Endothelial cell of umbilical vein (primary cell): ENCODE measurements around the gene FAM3A. TPM values are rescaled to one million over a fixed set of nuclear protein-coding genes. Genes with fewer than 3 reads are reported as not detected.

Experiments used
- BruUV-seq: library from RNA; stranded (reverse); fragments of 400-500 nt; replicated peaks from 2 replicates; lab custom pipeline; 2021; lab: Mats Ljungman, UMichigan
- CTCF ChIA-PET: fragments of 300-600, 350-600 bp; sonication (Branson Sonifier 250); formaldehyde crosslinking; loops from one replicate; lab custom pipeline; 2021; ENCODE audit warnings: antibody characterized with exemption, inconsistent platforms; lab: Charles Lee
- POLR2A ChIA-PET: fragments of 300-600, 350-600 bp; sonication (Branson Sonifier 250); formaldehyde crosslinking; loops from one replicate; lab custom pipeline; 2021; ENCODE audit warnings: antibody characterized with exemption, inconsistent platforms; lab: Charles Lee
- DNase-seq: peaks from one replicate; pipeline ENCODE4 v3.0.0-alpha.2; 2011; ENCODE audit warnings: low read depth, low spot score
- FAIRE-seq: peaks from 2 replicates; lab custom pipeline; 2011; peaks lifted over from hg19 to GRCh38; lab: Jason Lieb, UNC
- H2AFZ ChIP-seq: 2 replicates; pipeline ENCODE4 v1.6.0; 2012; ENCODE audit warnings: low read depth, low read length, control low read depth, inconsistent platforms
- H3K27ac ChIP-seq: 2 replicates; pipeline ENCODE4 v1.5.1; 2011; ENCODE audit warnings: low read depth, mild to moderate bottlenecking, control low read depth, low read length, moderate library complexity; ENCODE audit not compliant: insufficient read depth
- H3K27me3 ChIP-seq, 2 experiments: 2 replicates each; pipeline versions ENCODE4 v1.6.0 to v1.6.1; 2011; ENCODE audit warnings: low read length in 2 of 2, mixed read lengths in 1 of 2; ENCODE audit not compliant: control insufficient read depth in 2 of 2, insufficient read depth in 2 of 2
- H3K36me3 ChIP-seq, 2 experiments: 2 replicates in 1 of 2; 3 replicates in 1 of 2; pipeline ENCODE4 v1.5.1; 2011; ENCODE audit warnings: low read length in 2 of 2, mild to moderate bottlenecking in 1 of 2, moderate library complexity in 1 of 2; ENCODE audit not compliant: control insufficient read depth in 2 of 2, insufficient read depth in 2 of 2; ENCODE audit errors: extremely low read depth in 1 of 2
- H3K4me1 ChIP-seq: 3 replicates; pipeline ENCODE4 v1.5.1; 2011; ENCODE audit warnings: mild to moderate bottlenecking, low read length; ENCODE audit not compliant: control insufficient read depth, insufficient read depth; ENCODE audit errors: extremely low read depth
- H3K4me2 ChIP-seq: 2 replicates; pipeline ENCODE4 v1.6.1; 2011; ENCODE audit warnings: low read length, control low read depth, mixed read lengths; ENCODE audit not compliant: insufficient read depth
- H3K4me3 ChIP-seq, 3 experiments: fragments of 200-600 bp in 1 of 3; sonication (generic), shearing (Covaris generic) in 1 of 3; replicated peaks in 1 of 3; 2 replicates each; pipeline ENCODE4 v1.5.1; 2011 to 2016; ENCODE audit warnings: control low read depth in 3 of 3, low read length in 3 of 3, mild to moderate bottlenecking in 2 of 3, inconsistent platforms in 1 of 3, low read depth in 1 of 3, moderate library complexity in 1 of 3; ENCODE audit not compliant: insufficient read depth in 1 of 3
- H3K79me2 ChIP-seq: 2 replicates; pipeline ENCODE4 v1.6.0; 2012; ENCODE audit warnings: low read length, inconsistent platforms; ENCODE audit not compliant: control insufficient read depth, insufficient read depth
- H3K9ac ChIP-seq: replicated peaks from 2 replicates; pipeline ENCODE3; 2011; ENCODE audit warnings: low read length, control low read depth; ENCODE audit not compliant: insufficient read depth; ENCODE audit errors: extremely low read depth
- H3K9me1 ChIP-seq: replicated peaks from 3 replicates; pipeline ENCODE4 v1.6.0; 2011; ENCODE audit warnings: mild to moderate bottlenecking, low read length; ENCODE audit not compliant: control insufficient read depth, insufficient read depth; ENCODE audit errors: extremely low read depth
- H3K9me3 ChIP-seq: replicated peaks from 2 replicates; pipeline ENCODE4 v1.5.1; 2012; ENCODE audit warnings: low read length, inconsistent platforms; ENCODE audit not compliant: control insufficient read depth, insufficient read depth
- H4K20me1 ChIP-seq: replicated peaks from 2 replicates; pipeline ENCODE3; 2011; ENCODE audit warnings: mild to moderate bottlenecking, low read length; ENCODE audit not compliant: control insufficient read depth, insufficient read depth; ENCODE audit errors: extremely low read depth
- EZH2 ChIP-seq: IDR thresholded peaks from 2 replicates; pipeline ENCODE4 v1.6.1; 2012; ENCODE audit warnings: borderline replicate concordance, low read depth, mild to moderate bottlenecking, moderate library complexity, low read length, inconsistent platforms; ENCODE audit not compliant: severe bottlenecking
- FOS ChIP-seq: IDR thresholded peaks from 2 replicates; pipeline ENCODE4 v1.6.1; 2011; ENCODE audit warnings: mild to moderate bottlenecking, low read length, moderate library complexity, borderline replicate concordance; ENCODE audit not compliant: insufficient read depth
- GATA2 ChIP-seq: IDR thresholded peaks from 2 replicates; pipeline ENCODE4 v1.7.0; 2011; ENCODE audit warnings: low read depth, mild to moderate bottlenecking, moderate library complexity, mixed read lengths, low read length; ENCODE audit not compliant: insufficient read length, insufficient read depth
- JUN ChIP-seq: IDR thresholded peaks from 2 replicates; pipeline ENCODE4 v1.6.1; 2011; ENCODE audit warnings: borderline replicate concordance, low read depth; ENCODE audit not compliant: insufficient read length, insufficient read depth
- MYC ChIP-seq: IDR thresholded peaks from one replicate; pipeline ENCODE4 v1.6.1; 2011; ENCODE audit warnings: mild to moderate bottlenecking, low read depth, low read length
- POLR2A ChIP-seq: IDR thresholded peaks from 2 replicates; pipeline ENCODE4 v1.6.1; 2012; ENCODE audit warnings: low read depth, mild to moderate bottlenecking, control low read depth, low read length
- POLR2AphosphoS5 ChIP-seq: IDR thresholded peaks from 2 replicates; pipeline ENCODE4 v1.6.1; 2012; ENCODE audit warnings: low read depth, mild to moderate bottlenecking, control low read depth, low read length, moderate library complexity; ENCODE audit not compliant: insufficient read depth
- dilution Hi-C: fragments of 300-500 bp; cut with MboI; formaldehyde crosslinking; loops from one replicate; pipeline ENCODE4 v1.15.0; 2019; ENCODE audit warnings: low sequenced_read_pairs; ENCODE audit not compliant: extremely low pct_ligation_motif_present
- intact Hi-C: fragments of 100-400 bp; cut with micrococcal nuclease; formaldehyde crosslinking; loops from one replicate; pipeline ENCODE4 v1.10.0; 2022
- polyA plus RNA-seq, 4 experiments: library from polyadenylated mRNA; depleted of rRNA in 3 of 4; stranded (reverse) in 3 of 4; unstranded in 1 of 4; fragments of >200 nt; gene quantifications; 2 replicates each; pipeline versions ENCODE4 v1.2.1 to v1.2.3, GENCODE V29; 2011 to 2012; ENCODE audit warnings: missing spikeins in 1 of 4
- total RNA-seq: library from RNA; stranded (reverse); gene quantifications from 2 replicates; pipeline ENCODE4 v1.2.3, GENCODE V29; 2021
- TF ChIP-seq, protein P1 (sequence below), 2 donors: IDR thresholded peaks; 1 replicate in 1 of 2; 2 replicates in 1 of 2; pipeline ENCODE4 v1.5.1; 2011; ENCODE audit warnings: low read length in 2 of 2, mild to moderate bottlenecking in 2 of 2, moderate library complexity in 2 of 2, control low read depth in 1 of 2, inconsistent platforms in 1 of 2, low read depth in 1 of 2; ENCODE audit not compliant: insufficient read depth in 1 of 2; ENCODE audit errors: extremely low read depth in 1 of 2
- TF ChIP-seq, protein P2 (sequence below): IDR thresholded peaks from 2 replicates; pipeline ENCODE4 v1.6.1; 2011; ENCODE audit not compliant: insufficient read depth, insufficient read length

The FAM3A gene
- total and polyA plus RNA-seq, 2 donors (not counting 3 experiments of a cell fraction or from before 2014, with no cell fraction given), result 32.0 to 42.9 TPM

DNA sequence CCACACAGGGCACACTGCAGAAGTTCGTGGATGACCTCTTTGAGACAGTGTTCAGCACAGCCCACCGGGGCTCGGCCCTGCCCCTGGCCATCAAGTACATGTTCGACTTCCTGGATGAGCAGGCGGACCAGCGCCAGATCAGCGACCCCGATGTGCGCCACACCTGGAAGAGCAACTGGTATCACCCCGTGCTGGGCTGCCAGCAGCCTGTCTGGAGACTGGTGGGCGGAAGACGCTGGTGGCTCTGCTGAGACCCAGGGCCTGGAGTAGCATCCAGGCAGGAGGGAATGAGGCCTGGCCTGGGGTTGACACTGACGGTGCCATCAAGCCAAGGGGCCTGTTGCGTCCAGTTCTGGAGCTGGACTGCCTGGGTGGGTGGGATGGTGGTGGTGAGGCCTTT is 45.6 kb downstream of the FAM3A start:
- dilution Hi-C loops (no loop called here), intact Hi-C loops (no loop called here)
- CTCF ChIA-PET, result no interaction called here
- H3K4me1 ChIP-seq, result no peaks in the 10 kb centered on the region
- no peak overlapping the region for H3K4me3 ChIP-seq
- H3K27me3 ChIP-seq, result no peaks in the 10 kb centered on the region
- H3K4me2 ChIP-seq, result no peak overlapping the region
- no peak for DNase-seq
- H3K79me2 ChIP-seq, result no peaks in the 10 kb centered on the region
- H3K27ac ChIP-seq, result no peak overlapping the region
- POLR2A ChIA-PET, result no interaction called here
- peaks cover 0 to 41% of the 10 kb centered on the region in 2 experiments for H3K36me3 ChIP-seq
- H4K20me1 ChIP-seq, result no peaks in the 10 kb centered on the region
- H3K9me1 ChIP-seq, result no peaks in the 10 kb centered on the region
- no peak overlapping the region for H2AFZ ChIP-seq
- TF ChIP-seq MYC, result no peak
- TF ChIP-seq FOS, result no peak
- TF ChIP-seq, protein P1, sequence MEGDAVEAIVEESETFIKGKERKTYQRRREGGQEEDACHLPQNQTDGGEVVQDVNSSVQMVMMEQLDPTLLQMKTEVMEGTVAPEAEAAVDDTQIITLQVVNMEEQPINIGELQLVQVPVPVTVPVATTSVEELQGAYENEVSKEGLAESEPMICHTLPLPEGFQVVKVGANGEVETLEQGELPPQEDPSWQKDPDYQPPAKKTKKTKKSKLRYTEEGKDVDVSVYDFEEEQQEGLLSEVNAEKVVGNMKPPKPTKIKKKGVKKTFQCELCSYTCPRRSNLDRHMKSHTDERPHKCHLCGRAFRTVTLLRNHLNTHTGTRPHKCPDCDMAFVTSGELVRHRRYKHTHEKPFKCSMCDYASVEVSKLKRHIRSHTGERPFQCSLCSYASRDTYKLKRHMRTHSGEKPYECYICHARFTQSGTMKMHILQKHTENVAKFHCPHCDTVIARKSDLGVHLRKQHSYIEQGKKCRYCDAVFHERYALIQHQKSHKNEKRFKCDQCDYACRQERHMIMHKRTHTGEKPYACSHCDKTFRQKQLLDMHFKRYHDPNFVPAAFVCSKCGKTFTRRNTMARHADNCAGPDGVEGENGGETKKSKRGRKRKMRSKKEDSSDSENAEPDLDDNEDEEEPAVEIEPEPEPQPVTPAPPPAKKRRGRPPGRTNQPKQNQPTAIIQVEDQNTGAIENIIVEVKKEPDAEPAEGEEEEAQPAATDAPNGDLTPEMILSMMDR (IDR thresholded peaks at IDR 0.05; ENCODE audit: extremely low read depth in 1 of 2, insufficient read depth in 1 of 2, low read depth in 1 of 2, low read length in 2 of 2), result no peak
- TF ChIP-seq, protein P2, sequence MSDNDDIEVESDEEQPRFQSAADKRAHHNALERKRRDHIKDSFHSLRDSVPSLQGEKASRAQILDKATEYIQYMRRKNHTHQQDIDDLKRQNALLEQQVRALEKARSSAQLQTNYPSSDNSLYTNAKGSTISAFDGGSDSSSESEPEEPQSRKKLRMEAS, result no peak
- H3K9ac ChIP-seq, result no peak overlapping the region
- H3K9me3 ChIP-seq, result no peaks in the 10 kb centered on the region
- BruUV-seq, result no TSS peak
- no peak for FAIRE-seq

DNA sequence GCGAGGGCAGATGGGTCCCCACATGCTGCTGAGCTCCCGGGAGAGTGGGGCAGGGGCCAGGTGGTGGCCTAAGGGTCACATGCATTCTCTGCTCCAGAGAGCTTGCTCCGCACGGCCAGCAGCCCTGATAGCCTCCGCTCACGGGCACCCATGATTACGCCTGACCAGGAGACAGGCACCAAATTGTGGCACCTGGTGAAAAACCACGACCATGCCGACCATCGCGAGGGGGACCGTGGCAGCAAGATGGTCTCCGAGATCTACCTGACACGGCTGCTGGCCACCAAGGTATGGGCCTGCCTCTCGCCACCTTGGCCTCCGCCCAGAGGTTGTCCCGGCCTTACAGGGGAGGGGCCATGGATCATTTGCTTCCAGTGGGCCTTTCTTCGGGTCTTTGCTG is 46.2 kb downstream of the FAM3A start:
- no TSS peak for BruUV-seq
- dilution Hi-C loops, result no loop called here
- FAIRE-seq, result no peak
- POLR2A ChIA-PET, result no interaction called here
- H3K36me3 ChIP-seq, result peaks cover 0 to 44% of the 10 kb centered on the region in 2 experiments
- intact Hi-C loops, result no loop called here
- H3K4me2 ChIP-seq, result no peak overlapping the region
- no peak overlapping the region for H3K27ac ChIP-seq
- no peaks in the 10 kb centered on the region for H4K20me1 ChIP-seq
- no peaks in the 10 kb centered on the region for H3K9me3 ChIP-seq
- H3K27me3 ChIP-seq, result no peaks in the 10 kb centered on the region
- H2AFZ ChIP-seq, result no peak overlapping the region
- CTCF ChIA-PET, result no interaction called here
- H3K9ac ChIP-seq, result no peak overlapping the region
- no peak for DNase-seq
- no peak overlapping the region for H3K4me3 ChIP-seq
- H3K9me1 ChIP-seq, result no peaks in the 10 kb centered on the region
- no peak for TF ChIP-seq EZH2
- TF ChIP-seq JUN, result no peak
- TF ChIP-seq POLR2A, result no peak
- TF ChIP-seq, protein P1 (IDR thresholded peaks at IDR 0.05; ENCODE audit: extremely low read depth in 1 of 2, insufficient read depth in 1 of 2, low read depth in 1 of 2, low read length in 2 of 2), result no peak
- no peak for TF ChIP-seq FOS
- no peak for TF ChIP-seq GATA2
- TF ChIP-seq, protein P2, result no peak
- TF ChIP-seq POLR2AphosphoS5, result no peak
- no peak for TF ChIP-seq MYC
- no peaks in the 10 kb centered on the region for H3K79me2 ChIP-seq
- H3K4me1 ChIP-seq, result no peaks in the 10 kb centered on the region
